Tibial nerve (tissue), 3 donors: ENCODE data around the gene MBD3L4.

Experiments used
- CTCF ChIP-seq, 5 experiments: fragments of 200-600 bp in 3 of 5; fragments of 450-650 bp in 2 of 5; sonication (generic) in 3 of 5; IDR thresholded peaks; one replicate each; pipeline ENCODE4 v1.5.1; 2016 to 2019; ENCODE audit warnings: antibody characterized with exemption in 5 of 5, mild to moderate bottlenecking in 3 of 5, moderate library complexity in 2 of 5
- POLR2A ChIP-seq, 2 donors: fragments of 450-650 bp; IDR thresholded peaks; one replicate each; pipeline ENCODE4 v1.6.1; 2017; ENCODE audit warnings: antibody characterized with exemption in 2 of 2, mild to moderate bottlenecking in 2 of 2, moderate library complexity in 2 of 2

GRCh38 chr19:7063339-7063738, 23.4 kb upstream of the MBD3L4 start:
- TF ChIP-seq CTCF (IDR thresholded peaks at IDR 0.05) (no peak), POLR2A (IDR thresholded peaks at IDR 0.05) (no peak)
